ENCODE measurements around the gene CATSPER2.
"Not testable (repeated sequence)": the region's sequence is repeated elsewhere in the genome, so short reads cannot be mapped to it uniquely, and the experiment has no call there.

The CATSPER2 gene

DNA sequence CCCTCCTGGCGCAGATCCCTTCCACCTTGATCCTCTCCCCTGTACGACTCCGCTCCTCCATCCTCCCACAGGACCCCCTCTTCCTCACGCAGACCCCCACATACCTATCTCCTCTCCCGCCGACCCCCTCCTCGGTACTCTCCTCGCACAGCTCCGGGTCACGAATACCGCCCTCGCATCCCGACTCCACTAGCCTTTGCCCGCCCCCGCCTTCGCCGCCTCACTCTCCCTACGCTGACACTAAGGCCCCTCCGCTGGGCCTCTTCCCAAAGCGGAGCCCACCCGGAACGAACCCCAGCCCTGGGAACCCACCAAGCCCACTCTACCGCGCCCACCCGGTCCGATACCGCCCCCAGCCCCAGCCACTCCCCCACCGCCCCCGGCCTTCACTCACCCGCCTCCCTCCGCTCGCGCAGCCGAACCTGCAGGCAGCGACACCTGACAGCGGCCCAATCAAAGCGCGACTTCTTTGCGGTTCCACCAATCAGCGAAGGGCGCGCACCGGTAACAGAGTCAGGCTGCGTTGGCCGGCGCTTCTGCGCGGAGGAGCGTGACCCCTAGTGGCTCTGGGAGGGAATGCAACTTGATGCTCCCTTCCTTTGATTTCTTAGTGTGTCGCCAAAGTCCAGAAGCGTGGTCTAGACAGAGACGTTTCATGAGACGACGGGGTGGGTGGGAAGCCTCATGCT lies 58.7 kb downstream of the CATSPER2 start, which contains the start of gene PPIP5K1:
Gene PPIP5K1, minus strand, starts transcription at position 431 of the 689 bp plus-strand sequence. CDS start 5,704 bp downstream, outside the sequence.
- H3K27me3 ChIP-seq (ENCODE audit: control insufficient read depth, insufficient read depth, low read length); H3K9ac ChIP-seq (ENCODE audit: low read depth, low read length); H3K36me3 ChIP-seq (ENCODE audit: control insufficient read depth, insufficient read depth, low read length); H3K27ac ChIP-seq (ENCODE audit: low read depth, low read length); H3K4me1 ChIP-seq (ENCODE audit: control insufficient read depth, insufficient read depth, low read length); H3K9me3 ChIP-seq (ENCODE audit: control insufficient read depth, insufficient read depth, low read length); H3K4me3 ChIP-seq (ENCODE audit: low read depth, low read length): not testable (repeated sequence)

Measured in HUES48 (cell line).